KOPT-K1 (cell line): ENCODE measurements around the gene R3HDM4.
"Not testable (repeated sequence)": the region's sequence is repeated elsewhere in the genome, so short reads cannot be mapped to it uniquely, and the experiment has no call there.

Experiments
- H3K27ac ChIP-seq: fragments of 200-600 bp; sonication (generic); 2 replicates; pipeline ENCODE4 v1.5.1; 2016; ENCODE audit warnings: antibody characterized with exemption, mild to moderate bottlenecking, low read depth, low read length; ENCODE audit not compliant: poor library complexity, severe bottlenecking
- H3K36me3 ChIP-seq: fragments of 200-600 bp; sonication (generic); 2 replicates; pipeline ENCODE4 v1.5.1; 2017; ENCODE audit warnings: antibody characterized with exemption, mild to moderate bottlenecking, low read length, moderate library complexity; ENCODE audit not compliant: insufficient read depth
- H3K9me3 ChIP-seq: fragments of 200-600 bp; sonication (generic); 2 replicates; pipeline ENCODE4 v1.5.1; 2017; ENCODE audit warnings: antibody characterized with exemption, low read length, mild to moderate bottlenecking; ENCODE audit not compliant: insufficient read depth, poor library complexity, severe bottlenecking

R3HDM4 gene

GRCh38 chr19:861756-862580 is 51.1 kb downstream of the R3HDM4 start:
- Histone ChIP-seq H3K9me3 (no peaks in the 10 kb centered on the region), H3K27ac (no peak overlapping the region), H3K36me3 (no peaks in the 10 kb centered on the region)

- Histone ChIP-seq H3K27ac (no peak overlapping the region), H3K36me3 (no peaks in the 10 kb centered on the region), H3K9me3 (no peaks in the 10 kb centered on the region)
Measured at GRCh38 chr19:861141-861755, 51.8 kb downstream of the R3HDM4 start.

GRCh38 chr19:858868-859843 is 53.9 kb downstream of the R3HDM4 start, which contains the start of gene CFD:
Gene CFD, plus strand, starts transcription at chr19:859664. Its CDS starts 26 bp downstream, at chr19:859690.
- Histone ChIP-seq H3K9me3 (no peaks in the 10 kb centered on the region), H3K27ac (no peak within 1 kb of the TSS), H3K36me3 (no peaks in the 10 kb centered on the region)

- H3K9me3 ChIP-seq, result no peaks in the 10 kb centered on the region
- H3K27ac ChIP-seq, result no peak overlapping the region
- H3K36me3 ChIP-seq, result no peaks in the 10 kb centered on the region
Measured at GRCh38 chr19:858284-858683, 54.7 kb downstream of the R3HDM4 start.

GRCh38 chr19:855566-856120 is 57.4 kb downstream of the R3HDM4 start:
- no peaks in the 10 kb centered on the region for H3K9me3 ChIP-seq
- H3K27ac ChIP-seq, result no peak overlapping the region
- no peaks in the 10 kb centered on the region for H3K36me3 ChIP-seq

- Histone ChIP-seq H3K9me3 (no peaks in the 10 kb centered on the region), H3K27ac (no peak overlapping the region), H3K36me3 (no peaks in the 10 kb centered on the region)
Measured at GRCh38 chr19:855142-855541, 57.9 kb downstream of the R3HDM4 start.

- no peak overlapping the region for H3K27ac ChIP-seq
- no peaks in the 10 kb centered on the region for H3K36me3 ChIP-seq
- H3K9me3 ChIP-seq, result no peaks in the 10 kb centered on the region
Measured at GRCh38 chr19:854549-854948, 58.5 kb downstream of the R3HDM4 start.

GRCh38 chr19:853614-854220 is 59.3 kb downstream of the R3HDM4 start:
- not testable (repeated sequence) for H3K36me3 ChIP-seq

GRCh38 chr19:853014-853585 is 59.9 kb downstream of the R3HDM4 start:
- no peak overlapping the region for H3K27ac ChIP-seq
- H3K36me3 ChIP-seq, result no peaks in the 10 kb centered on the region
- no peaks in the 10 kb centered on the region for H3K9me3 ChIP-seq

More at GRCh38 chr19:853614-854220, 59.3 kb downstream of the R3HDM4 start:
- H3K9me3 ChIP-seq, H3K27ac ChIP-seq: not testable (repeated sequence)

- Histone ChIP-seq H3K9me3 (no peaks in the 10 kb centered on the region), H3K27ac (no peak within 1 kb of the TSS)
Measured at GRCh38 chr19:852136-853013, 60.6 kb downstream of the R3HDM4 start, which contains the start of gene ELANE. Gene ELANE, plus strand, starts transcription at chr19:852303. Its CDS starts 26 bp downstream, at chr19:852329.

GRCh38 chr19:850979-851335 is 62.1 kb downstream of the R3HDM4 start:
- no peak overlapping the region for H3K27ac ChIP-seq
- H3K9me3 ChIP-seq, result no peaks in the 10 kb centered on the region
- H3K36me3 ChIP-seq, result no peaks in the 10 kb centered on the region

More at GRCh38 chr19:852136-853013, 60.6 kb downstream of the R3HDM4 start, which contains the start of gene ELANE:
- H3K36me3 ChIP-seq, result no peaks in the 10 kb centered on the region

- no peaks in the 10 kb centered on the region for H3K36me3 ChIP-seq
- H3K9me3 ChIP-seq, result no peaks in the 10 kb centered on the region
- H3K27ac ChIP-seq, result no peak overlapping the region
Measured at GRCh38 chr19:850221-850978, 62.6 kb downstream of the R3HDM4 start.

- not testable (repeated sequence) for H3K27ac ChIP-seq, H3K9me3 ChIP-seq, H3K36me3 ChIP-seq
Measured at GRCh38 chr19:849195-849594, 63.8 kb downstream of the R3HDM4 start.
